ENCODE results near the gene COX4I1. TPM values are rescaled to one million over a fixed set of nuclear protein-coding genes. Genes with fewer than 3 reads are reported as not detected.

COX4I1 gene
- polyA plus RNA-seq (2013): 813 and 830 TPM in 2 replicates

DNA sequence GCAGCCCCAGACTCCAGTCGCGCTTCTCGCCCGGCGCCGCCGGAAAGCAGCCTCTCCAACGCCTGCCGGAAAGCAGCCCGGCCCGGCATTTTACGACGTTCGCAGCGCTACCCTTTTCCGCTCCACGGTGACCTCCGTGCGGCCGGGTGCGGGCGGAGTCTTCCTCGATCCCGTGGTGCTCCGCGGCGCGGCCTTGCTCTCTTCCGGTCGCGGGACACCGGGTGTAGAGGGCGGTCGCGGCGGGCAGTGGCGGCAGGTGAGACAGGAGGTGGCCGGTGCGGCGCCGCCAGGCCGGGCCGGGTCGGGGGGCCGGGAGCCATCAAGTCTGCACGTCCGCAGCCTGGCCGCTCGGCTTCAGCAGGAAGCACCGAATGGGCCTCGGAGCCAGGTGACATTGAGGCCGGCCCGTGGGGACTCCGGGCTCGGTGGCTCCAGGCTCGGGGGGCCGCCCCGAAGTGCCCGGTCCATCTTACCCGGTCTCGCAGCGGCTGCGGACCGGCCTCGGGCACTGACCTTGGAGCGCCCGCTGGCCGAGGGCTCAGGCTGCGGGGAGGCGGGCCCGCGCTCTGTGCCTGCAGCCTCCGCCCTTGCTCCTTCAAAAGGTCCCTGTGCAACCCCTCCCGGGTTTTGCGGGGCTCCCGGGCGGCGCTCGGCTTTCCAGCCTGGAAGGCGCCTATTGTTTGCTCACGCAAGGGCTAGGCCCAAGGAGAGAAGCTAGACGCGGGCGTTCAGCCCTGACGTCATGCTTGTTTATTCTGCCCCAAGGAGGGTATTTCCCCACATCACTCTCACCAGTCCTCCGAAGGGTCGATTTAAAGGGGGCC is at the start of gene COX4I1, which contains the start of gene EMC8:
Gene COX4I1, plus strand, starts transcription at position 199 of the 824 bp plus-strand sequence. CDS start 1,511 bp downstream, outside the sequence.
Gene EMC8, minus strand, starts transcription at position 48 of the 824 bp plus-strand sequence. CDS start 249 bp downstream, outside the sequence.
- Histone ChIP-seq H3K9ac (ENCODE audit: low read length) (peak within 1 kb of the TSS; percentile 97), H3K9me3 (ENCODE audit: insufficient read depth, low read depth, low read length) (no peaks in the 10 kb centered on the region), H3K36me3 (ENCODE audit: control insufficient read depth in 1 of 2, insufficient read depth in 2 of 2, low read length in 2 of 2) (peaks cover 31 to 51% of the 10 kb centered on the region in 2 experiments), H3K4me2 (ENCODE audit: low read length) (peak within 1 kb of the TSS; percentile 94), H2BK5ac (ENCODE audit: low read depth, low read length, poor library complexity) (peak within 1 kb of the TSS; percentile 89), H3K79me2 (ENCODE audit: control insufficient read depth, insufficient read depth, low read length, poor library complexity) (peaks cover 22% of the 10 kb centered on the region), H3K23ac (ENCODE audit: low read length) (no peak within 1 kb of the TSS), H3K4me3 (ENCODE audit: low read depth, low read length) (peak within 1 kb of the TSS; percentile 99), H4K8ac (ENCODE audit: low read depth, low read length) (peak within 1 kb of the TSS; percentile 99), H4K12ac (ENCODE audit: low read depth, low read length) (peak within 1 kb of the TSS; percentile 97), H3K4ac (ENCODE audit: low read depth, low read length) (peak within 1 kb of the TSS; percentile 99), H3K79me1 (ENCODE audit: low read length) (peaks cover 12% of the 10 kb centered on the region), H3K27me3 (ENCODE audit: insufficient read depth, low read length) (no peaks in the 10 kb centered on the region), H3K18ac (ENCODE audit: low read length) (peak within 1 kb of the TSS; percentile 98), H4K91ac (ENCODE audit: low read depth, low read length) (peak within 1 kb of the TSS; percentile 98), H3K4me1 (ENCODE audit: control insufficient read depth in 1 of 2, insufficient read depth in 2 of 2, low read length in 2 of 2) (peaks cover 0 to 10% of the 10 kb centered on the region in 2 experiments), H2BK12ac (ENCODE audit: low read length) (no peak within 1 kb of the TSS), H2BK120ac (ENCODE audit: insufficient read depth, low read length, poor library complexity) (peak within 1 kb of the TSS; percentile 91), H3K27ac (ENCODE audit: low read depth, low read length) (peak within 1 kb of the TSS; percentile 77), H2AK5ac (ENCODE audit: low read length) (peak within 1 kb of the TSS; percentile 91), H2AFZ (ENCODE audit: insufficient read depth, low read length, poor library complexity) (peak within 1 kb of the TSS; percentile 96), H3K14ac (ENCODE audit: low read length) (peak within 1 kb of the TSS; percentile 98)
- WGBS (ENCODE audit: extremely low coverage, insufficient coverage, insufficient read length): no CpG with 5 or more reads among the region's 87 CpGs
- peak; percentile 89 to 94 for DNase-seq

DNA sequence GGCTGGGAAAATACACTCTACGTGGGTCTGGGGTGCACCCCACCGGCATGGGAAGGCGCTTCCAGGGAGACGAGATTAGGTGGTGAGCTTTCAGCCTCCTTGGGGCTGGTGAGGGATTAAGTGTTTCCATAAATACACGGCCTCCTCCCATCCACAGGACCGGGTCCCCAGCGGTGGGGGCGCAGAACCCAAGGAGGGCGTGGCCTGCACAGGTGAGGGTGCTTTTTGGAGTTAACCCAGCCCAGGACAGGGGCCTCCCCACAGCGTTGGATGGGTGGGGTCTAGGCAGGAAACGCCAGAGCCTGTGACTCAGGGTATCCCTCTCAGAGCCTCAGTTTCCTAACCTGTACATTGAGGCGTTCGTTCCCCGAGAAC is 49.7 kb upstream of the COX4I1 start:
- peak overlapping the region; percentile 11 for H3K27ac ChIP-seq (ENCODE audit: low read depth, low read length)
- H2BK12ac ChIP-seq (ENCODE audit: low read length): no peak overlapping the region
- no peak overlapping the region for H2AFZ ChIP-seq (ENCODE audit: insufficient read depth, low read length, poor library complexity)
- H2BK5ac ChIP-seq (ENCODE audit: low read depth, low read length, poor library complexity): no peak overlapping the region
- H3K9ac ChIP-seq (ENCODE audit: low read length): peak overlapping the region; percentile 43
- H4K8ac ChIP-seq (ENCODE audit: low read depth, low read length): peak overlapping the region; percentile 5
- H3K4me2 ChIP-seq (ENCODE audit: low read length): peak overlapping the region; percentile 90
- H3K36me3 ChIP-seq (ENCODE audit: control insufficient read depth in 1 of 2, insufficient read depth in 2 of 2, low read length in 2 of 2): no peaks in the 10 kb centered on the region
- no peak overlapping the region for H4K12ac ChIP-seq (ENCODE audit: low read depth, low read length)
- H3K23ac ChIP-seq (ENCODE audit: low read length): no peak overlapping the region
- H3K4ac ChIP-seq (ENCODE audit: low read depth, low read length): no peak overlapping the region
- DNase-seq: no peak
- peaks cover 5% of the 10 kb centered on the region for H3K27me3 ChIP-seq (ENCODE audit: insufficient read depth, low read length)
- H3K14ac ChIP-seq (ENCODE audit: low read length): no peak overlapping the region
- peak overlapping the region; percentile 22 for H4K91ac ChIP-seq (ENCODE audit: low read depth, low read length)
- H3K4me1 ChIP-seq (ENCODE audit: control insufficient read depth in 1 of 2, insufficient read depth in 2 of 2, low read length in 2 of 2): peaks cover 11 to 31% of the 10 kb centered on the region in 2 experiments
- H3K18ac ChIP-seq (ENCODE audit: low read length): peak overlapping the region; percentile 6
- H3K79me2 ChIP-seq (ENCODE audit: control insufficient read depth, insufficient read depth, low read length, poor library complexity): peaks cover 3% of the 10 kb centered on the region
- no CpG with 5 or more reads among the region's 14 CpGs for WGBS (ENCODE audit: extremely low coverage, insufficient coverage, insufficient read length)
- peaks cover 5% of the 10 kb centered on the region for H3K9me3 ChIP-seq (ENCODE audit: insufficient read depth, low read depth, low read length)
- peak overlapping the region; percentile 64 for H3K4me3 ChIP-seq (ENCODE audit: low read depth, low read length)
- H2BK120ac ChIP-seq (ENCODE audit: insufficient read depth, low read length, poor library complexity): peak overlapping the region; percentile 14
- H3K79me1 ChIP-seq (ENCODE audit: low read length): peaks cover 10% of the 10 kb centered on the region
- H2AK5ac ChIP-seq (ENCODE audit: low read length): no peak overlapping the region

DNA sequence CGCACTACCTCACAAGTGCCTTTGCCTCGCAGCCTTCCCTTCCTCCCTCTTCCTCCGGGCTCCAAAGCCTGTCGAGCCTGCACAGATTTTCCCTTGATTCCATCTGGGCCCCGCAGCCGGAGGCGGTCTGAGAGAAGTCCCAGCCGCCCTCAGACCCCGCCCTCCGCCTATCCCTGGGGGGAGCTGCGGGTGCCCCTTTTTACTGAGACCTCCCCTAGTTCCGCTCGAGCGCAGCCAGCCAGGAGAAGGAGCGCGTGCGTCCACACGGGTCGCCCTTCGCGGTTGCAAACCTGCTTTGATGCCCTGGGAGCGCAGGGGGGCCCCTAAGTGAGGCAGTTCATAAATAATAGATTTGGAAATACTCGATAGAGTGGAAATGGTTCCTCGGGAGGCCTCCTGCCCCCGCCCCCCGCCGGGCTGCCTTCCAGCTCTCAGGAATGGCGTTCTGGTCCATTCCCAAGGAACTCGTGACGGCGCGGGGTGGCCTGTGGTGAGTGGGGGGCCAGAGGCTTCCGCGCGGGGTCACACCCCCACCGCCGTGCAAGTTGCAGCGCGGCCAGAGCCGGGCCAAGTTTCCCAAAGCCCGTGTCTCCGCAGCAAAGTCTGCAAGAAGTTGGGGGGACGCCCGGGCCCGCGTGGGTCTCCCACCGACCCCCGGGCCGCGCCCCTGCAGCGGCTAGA is 49.2 kb upstream of the COX4I1 start:
- peak overlapping the region; percentile 11 for H3K27ac ChIP-seq (ENCODE audit: low read depth, low read length)
- no peak overlapping the region for H2AK5ac ChIP-seq (ENCODE audit: low read length)
- no peaks in the 10 kb centered on the region for H3K36me3 ChIP-seq (ENCODE audit: control insufficient read depth in 1 of 2, insufficient read depth in 2 of 2, low read length in 2 of 2)
- peak; percentile 57 to 70 for DNase-seq
- H2BK120ac ChIP-seq (ENCODE audit: insufficient read depth, low read length, poor library complexity): peak overlapping the region; percentile 70
- H3K18ac ChIP-seq (ENCODE audit: low read length): peak overlapping the region; percentile 35
- H4K12ac ChIP-seq (ENCODE audit: low read depth, low read length): peak overlapping the region; percentile 49
- peak overlapping the region; percentile 24 for H2BK5ac ChIP-seq (ENCODE audit: low read depth, low read length, poor library complexity)
- no peak overlapping the region for H3K9ac ChIP-seq (ENCODE audit: low read length)
- peak overlapping the region; percentile 1 for H3K4ac ChIP-seq (ENCODE audit: low read depth, low read length)
- no peak overlapping the region for H2BK12ac ChIP-seq (ENCODE audit: low read length)
- peak overlapping the region; percentile 64 for H3K4me3 ChIP-seq (ENCODE audit: low read depth, low read length)
- peaks cover 3% of the 10 kb centered on the region for H3K79me2 ChIP-seq (ENCODE audit: control insufficient read depth, insufficient read depth, low read length, poor library complexity)
- H3K4me2 ChIP-seq (ENCODE audit: low read length): peak overlapping the region; percentile 90
- H3K79me1 ChIP-seq (ENCODE audit: low read length): peaks cover 10% of the 10 kb centered on the region
- peaks cover 5% of the 10 kb centered on the region for H3K9me3 ChIP-seq (ENCODE audit: insufficient read depth, low read depth, low read length)
- H4K8ac ChIP-seq (ENCODE audit: low read depth, low read length): peak overlapping the region; percentile 69
- H3K14ac ChIP-seq (ENCODE audit: low read length): peak overlapping the region; percentile 69
- WGBS (ENCODE audit: extremely low coverage, insufficient coverage, insufficient read length): no CpG with 5 or more reads among the region's 51 CpGs
- H2AFZ ChIP-seq (ENCODE audit: insufficient read depth, low read length, poor library complexity): peak overlapping the region; percentile 32
- peaks cover 11 to 31% of the 10 kb centered on the region in 2 experiments for H3K4me1 ChIP-seq (ENCODE audit: control insufficient read depth in 1 of 2, insufficient read depth in 2 of 2, low read length in 2 of 2)
- peak overlapping the region; percentile 28 for H4K91ac ChIP-seq (ENCODE audit: low read depth, low read length)
- no peak overlapping the region for H3K23ac ChIP-seq (ENCODE audit: low read length)
- peaks cover 5% of the 10 kb centered on the region for H3K27me3 ChIP-seq (ENCODE audit: insufficient read depth, low read length)
